ENCODE measurements around the gene CNN2. TPM values are rescaled to one million over a fixed set of nuclear protein-coding genes. Genes with fewer than 3 reads are reported as not detected.

CNN2 gene
- total and polyA plus RNA-seq, 9 of the 15 experiments (the other 6 are each of a cell fraction or from before 2014, with no cell fraction given), result 12.1 to 174 (median 52.7) TPM

GRCh38 chr19:980133-980998 is 46.0 kb upstream of the CNN2 start (continued):
- TF ChIP-seq ZBTB33 (CRISPR knock-in tag; IDR thresholded peaks at IDR 0.05) (peak; percentile 62), HBP1 (CRISPR knock-in tag; IDR thresholded peaks at IDR 0.05) (peak; percentile 68; the same call in 1 of the 2 replicates), EP300 (IDR thresholded peaks at IDR 0.05; ENCODE audit: low read length) (peak; percentile 74), ZNF217 (CRISPR knock-in tag; IDR thresholded peaks at IDR 0.05) (no peak), ZNF583 (CRISPR knock-in tag; IDR thresholded peaks at IDR 0.05) (peak; percentile 88; the same call in 1 of the 2 replicates), NR2C1 (IDR thresholded peaks at IDR 0.05) (peak; percentile 98), NR2C1 (tag; IDR thresholded peaks at IDR 0.05) (peak; percentile 99), RERE (CRISPR knock-in tag; IDR thresholded peaks at IDR 0.05; ENCODE audit: borderline replicate concordance) (no peak), ZNF239 (CRISPR knock-in tag; IDR thresholded peaks at IDR 0.05) (peak; percentile 17; the same call in 1 of the 2 replicates), HMGN3 (IDR thresholded peaks at IDR 0.05; ENCODE audit: borderline replicate concordance, extremely low read depth, insufficient read length, low read depth, low read length) (peak; percentile 82), FOS (IDR thresholded peaks at IDR 0.05; ENCODE audit: extremely low read depth, insufficient read length) (no peak), ZNF311 (CRISPR knock-in tag; IDR thresholded peaks at IDR 0.05) (peak; percentile 56), ZNF511 (CRISPR knock-in tag; IDR thresholded peaks at IDR 0.05) (no peak), GABPA (tag; conservative IDR thresholded peaks at IDR 0.05; ENCODE audit: low read depth) (peak; percentile 46), SMAD4 (CRISPR knock-in tag; conservative IDR thresholded peaks at IDR 0.05) (peak; percentile 95), TFE3 (CRISPR knock-in tag; IDR thresholded peaks at IDR 0.05) (no peak)
